Amygdala (tissue), 56 donors: ENCODE measurements around the gene IRS1.

Source experiments
- DNase-seq, 56 donors: peaks; one replicate each; lab custom pipeline; 2025; lab: John Stamatoyannopoulos, UW

Gene IRS1

DNA sequence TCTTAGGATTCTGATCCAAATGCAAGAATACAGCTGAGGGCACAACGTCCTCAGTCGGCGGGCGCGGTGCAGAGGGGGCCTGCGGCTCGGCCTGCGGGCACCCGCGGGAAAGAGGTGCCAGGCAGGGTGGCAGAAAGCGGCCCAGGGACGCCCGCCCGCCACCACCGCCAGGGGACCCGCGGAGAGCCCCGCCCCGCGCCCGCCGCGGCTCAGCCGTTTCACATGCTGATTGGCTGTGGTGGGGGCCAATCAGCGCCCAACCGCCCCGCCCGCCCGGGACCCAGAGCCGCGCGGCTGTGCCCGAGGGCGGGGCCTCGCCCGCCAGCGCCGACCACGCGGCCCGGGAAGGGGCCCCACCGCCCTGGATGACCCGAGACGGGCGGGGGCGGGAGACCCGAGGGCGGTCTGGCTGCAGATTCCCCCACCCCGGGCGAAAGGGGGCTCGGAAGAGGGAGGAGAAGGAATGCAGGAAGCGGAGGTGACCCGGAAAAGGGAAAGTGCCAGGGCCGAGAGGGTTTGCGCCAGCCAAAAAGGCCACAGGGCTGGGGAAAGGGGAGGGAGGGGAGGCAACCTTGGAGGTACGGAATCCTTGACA is 8.0 kb downstream of the IRS1 start:
- DNase-seq = peak in 55 of 56 donors; percentile 22 to 93 (median 83)

DNA sequence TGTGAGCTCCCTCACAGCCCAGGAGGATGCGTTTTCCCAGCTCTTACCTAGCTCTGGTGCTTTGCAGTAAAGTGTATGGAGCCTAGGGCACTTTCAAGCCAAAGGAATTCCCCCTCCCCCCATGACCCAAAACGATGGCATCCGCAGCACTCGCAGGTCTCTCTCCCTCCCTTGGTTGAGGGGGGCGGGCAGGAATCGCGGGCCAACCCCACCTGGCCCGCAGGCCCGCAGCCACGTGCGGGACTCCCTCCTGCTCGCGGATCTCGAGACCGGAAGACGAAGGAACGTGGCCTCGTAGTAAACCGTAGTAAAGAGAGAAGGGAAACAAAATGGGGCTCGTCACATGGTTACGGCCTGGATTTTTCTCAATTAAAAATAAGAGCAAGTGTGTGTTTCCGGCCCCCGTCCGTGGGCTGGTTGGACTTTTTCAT is 8.5 kb downstream of the IRS1 start:
- DNase-seq = peak in 16 of 56 donors; percentile 39 to 88 (median 74)

DNA sequence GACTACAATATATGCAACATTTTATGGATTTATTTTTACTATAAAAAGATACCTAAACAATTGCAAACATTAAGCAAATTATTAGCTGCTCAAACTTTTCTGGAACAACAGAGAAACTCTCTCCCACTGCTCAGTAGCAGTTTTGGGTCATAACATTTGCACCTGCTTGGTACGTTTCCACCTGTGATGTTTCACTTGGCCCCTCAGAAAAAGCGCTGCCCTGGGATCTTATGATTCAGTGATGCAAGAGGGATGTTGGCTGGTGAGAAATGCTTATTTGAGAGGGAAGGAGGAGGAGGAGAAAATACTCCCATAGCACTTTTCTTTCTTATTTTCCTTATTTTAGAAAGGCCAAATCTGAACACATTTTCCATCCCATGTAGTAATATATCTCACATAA is 9.2 kb downstream of the IRS1 start:
- no peak for DNase-seq

DNA sequence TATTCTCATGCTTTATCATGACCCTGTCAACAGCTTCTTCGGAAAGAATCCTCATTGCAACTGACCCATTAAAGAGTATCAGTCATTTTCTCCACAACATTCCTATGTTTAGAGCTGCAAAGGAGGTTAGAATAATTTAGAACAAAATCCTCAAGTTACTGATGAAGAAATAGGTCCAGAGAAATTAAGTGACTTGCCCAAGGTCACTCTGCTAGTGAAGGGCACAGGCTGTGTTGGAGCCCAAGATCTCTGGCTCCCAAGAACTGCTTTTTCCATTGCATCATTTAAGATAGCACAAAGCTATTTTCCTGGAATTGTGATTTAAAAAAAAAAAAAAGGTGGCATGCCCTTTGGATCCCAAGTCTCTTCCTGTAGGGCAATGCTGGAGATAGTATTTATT is 9.6 kb downstream of the IRS1 start:
- DNase-seq = no peak

DNA sequence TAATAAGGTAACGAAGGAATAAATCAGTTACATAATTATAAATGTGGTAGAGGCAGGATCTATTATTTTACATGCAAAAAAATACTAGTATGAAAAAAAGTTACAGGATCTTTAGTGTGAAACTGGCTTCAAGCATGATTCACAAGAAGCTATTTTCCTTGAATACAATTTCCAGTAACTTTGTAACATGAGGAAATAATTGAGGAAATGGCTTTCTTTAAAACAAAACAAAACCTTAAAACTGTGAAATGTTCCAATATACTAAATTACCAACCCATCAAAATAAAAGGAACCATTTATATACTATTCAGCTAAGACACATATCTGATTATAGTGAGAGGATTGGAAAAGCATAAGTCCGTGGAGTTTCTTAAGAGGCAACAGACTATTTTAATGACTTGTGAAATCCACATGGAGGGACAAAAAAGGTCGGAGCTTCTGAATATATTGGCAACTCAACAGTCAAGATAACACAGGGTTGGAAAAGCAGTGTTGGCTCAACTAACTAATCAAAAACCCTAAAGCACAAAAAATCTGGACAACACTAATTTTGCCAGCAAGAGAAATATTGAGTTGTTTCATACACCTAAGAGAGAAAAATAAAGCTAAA is 10.6 kb downstream of the IRS1 start:
- no peak for DNase-seq

DNA sequence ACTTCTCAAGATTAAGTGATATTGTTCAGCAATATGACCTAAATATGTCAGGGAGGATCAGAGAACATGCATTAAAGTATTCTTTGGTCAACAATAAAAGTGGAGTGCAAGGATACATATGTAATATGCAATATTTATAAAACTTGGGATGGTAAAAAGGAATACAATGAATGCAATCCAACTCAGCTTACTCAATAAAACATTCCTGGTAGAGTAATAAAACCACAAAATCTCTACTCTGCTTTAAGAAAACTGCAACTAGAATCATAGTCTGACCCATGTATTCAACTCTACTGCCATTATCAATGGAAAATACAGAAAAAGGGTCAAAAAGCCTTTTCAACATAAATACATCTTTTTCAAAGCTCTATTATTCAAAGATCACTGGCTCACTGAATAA is 11.6 kb downstream of the IRS1 start:
- no peak for DNase-seq

DNA sequence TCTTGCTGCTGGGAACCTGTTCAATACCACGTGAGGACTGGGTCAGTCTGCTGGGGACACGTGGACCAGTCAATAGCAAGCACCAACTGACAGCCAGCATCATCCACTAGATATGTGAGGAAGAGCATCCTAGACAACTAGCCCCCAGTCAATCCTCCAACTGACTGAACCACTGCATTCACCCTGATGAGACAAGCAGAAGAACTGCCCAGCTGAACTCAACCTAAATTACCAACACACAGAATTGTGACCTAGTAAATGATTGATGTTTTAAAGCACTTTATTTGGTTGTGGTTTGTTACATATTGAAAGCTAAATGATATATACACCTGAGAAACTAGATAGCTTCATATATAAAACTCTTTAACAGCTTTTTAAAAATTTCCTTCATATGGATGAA is 15.7 kb downstream of the IRS1 start:
- no peak for DNase-seq

DNA sequence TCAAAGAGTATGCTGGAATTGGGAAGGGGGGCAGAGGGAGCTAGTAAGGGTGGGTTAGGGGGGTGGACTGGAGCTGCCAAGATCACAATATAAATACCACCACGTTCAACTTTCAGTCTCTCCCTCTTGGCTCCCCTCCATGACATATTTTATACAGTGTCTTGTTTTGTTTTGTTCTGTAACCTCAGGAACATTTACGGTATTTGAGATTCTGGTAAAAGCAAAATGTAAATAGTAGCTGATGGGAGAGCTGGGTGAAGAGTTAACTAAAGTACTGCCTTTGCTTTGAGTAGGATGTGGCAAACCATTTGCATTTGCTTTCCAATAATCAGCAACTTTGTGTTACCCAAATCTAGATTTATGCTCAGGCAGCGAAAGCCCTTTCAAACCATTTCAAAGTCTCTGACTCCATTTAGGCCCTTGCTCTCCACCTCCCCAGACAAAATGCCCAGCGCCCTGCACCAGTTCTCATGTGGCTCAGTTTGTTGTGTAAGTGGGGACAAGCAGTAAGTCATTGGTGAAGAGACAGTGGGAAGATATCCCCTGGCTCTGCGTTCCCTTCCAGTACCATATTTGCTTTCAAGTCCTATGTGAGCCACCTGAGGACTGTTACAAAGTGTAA is 17.4 kb downstream of the IRS1 start:
- no peak for DNase-seq

DNA sequence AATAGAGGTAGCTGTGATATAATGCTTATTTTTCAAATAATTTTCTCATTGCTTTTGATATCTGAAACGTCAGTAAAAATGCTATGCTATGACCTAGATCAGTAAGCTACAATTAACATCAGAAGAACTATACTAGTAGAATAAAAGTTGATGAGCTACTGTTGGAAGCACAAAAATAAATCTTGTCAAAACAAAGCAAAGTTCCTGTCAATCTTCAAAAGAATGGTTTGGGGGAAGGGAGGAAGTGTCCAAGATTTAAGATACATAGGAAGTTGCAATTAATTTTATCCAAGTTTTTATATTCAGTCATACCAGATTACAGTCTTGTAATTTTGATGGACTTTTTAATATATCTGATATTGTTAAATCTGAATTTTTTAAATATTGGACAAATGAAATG is 19.2 kb downstream of the IRS1 start:
- no peak for DNase-seq

DNA sequence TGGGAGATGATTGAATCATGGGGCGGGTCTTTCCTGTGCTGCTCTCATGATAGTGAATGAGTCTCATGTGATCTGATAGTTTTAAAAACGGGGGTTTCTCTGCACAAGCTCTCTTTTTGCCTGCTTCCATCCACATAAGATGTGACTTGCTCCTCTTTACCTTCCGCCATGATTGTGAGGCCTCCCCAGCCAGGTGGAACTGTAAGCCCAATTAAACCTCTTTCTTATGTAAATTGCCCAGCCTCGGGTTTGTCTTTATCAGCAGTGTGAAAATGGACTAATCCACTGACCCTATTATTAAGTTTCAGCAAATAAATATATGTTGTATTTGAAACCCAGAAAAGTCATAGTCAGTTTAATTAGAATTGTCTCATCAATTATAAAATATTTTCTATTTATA is 22.0 kb downstream of the IRS1 start:
- no peak for DNase-seq

DNA sequence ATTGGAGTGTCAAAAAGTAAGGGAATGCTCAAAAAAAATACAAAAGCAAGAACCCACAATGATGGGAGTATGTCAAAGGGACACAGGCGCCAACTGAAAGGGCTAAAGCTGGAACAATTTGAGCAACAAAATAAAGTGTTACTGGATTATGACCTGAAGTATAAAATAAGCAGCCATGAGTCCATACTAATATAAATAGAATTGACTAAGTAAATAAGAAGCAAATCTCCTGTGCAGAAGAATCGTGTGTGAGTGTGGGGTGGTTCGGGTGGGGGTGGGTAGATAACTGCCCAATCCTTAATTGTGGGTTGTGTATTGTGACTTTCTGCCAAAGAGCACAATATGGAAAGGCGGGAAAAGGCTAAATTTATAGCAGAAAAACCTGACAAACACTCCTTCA is 23.5 kb downstream of the IRS1 start:
- no peak for DNase-seq

DNA sequence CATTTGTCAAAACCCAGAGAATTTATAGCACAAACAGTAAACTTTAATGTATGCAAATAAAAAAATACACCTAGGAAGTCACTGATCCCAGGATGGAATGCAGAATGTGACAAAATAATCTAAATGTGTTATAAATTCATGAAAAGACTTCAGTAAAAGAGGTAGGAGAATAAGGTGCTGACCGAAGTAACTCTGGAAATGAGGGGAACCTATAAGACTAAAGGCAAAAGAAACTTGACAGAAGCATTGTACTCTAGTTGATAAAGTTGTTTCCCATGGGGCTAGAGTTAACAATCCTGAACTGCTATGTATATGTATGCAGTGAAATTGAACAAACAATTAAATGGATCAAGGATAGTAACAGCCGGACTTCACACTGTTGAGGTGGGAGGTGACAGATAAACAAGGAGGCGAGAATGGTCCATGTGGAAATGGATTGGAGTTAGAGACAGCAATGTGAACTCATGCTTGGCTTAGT is 24.5 kb downstream of the IRS1 start:
- DNase-seq = no peak

DNA sequence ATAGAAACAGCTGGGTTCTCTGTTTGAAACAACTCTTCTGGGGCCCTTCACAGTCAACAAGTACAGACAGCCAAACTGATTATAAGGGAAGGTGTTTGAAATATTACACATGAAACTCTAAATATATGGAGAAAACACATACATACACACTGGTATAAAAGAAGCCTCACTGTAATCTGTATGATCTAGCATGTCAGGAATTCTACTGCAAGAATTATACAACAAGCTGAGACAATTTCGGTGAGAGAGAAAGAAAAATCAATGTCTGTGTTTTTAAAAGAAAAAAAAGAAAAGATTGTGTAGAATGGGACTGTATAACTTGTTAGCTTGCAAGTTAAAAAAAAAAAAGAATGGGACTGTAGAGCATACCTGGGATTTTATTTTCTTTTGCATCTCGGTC is 26.3 kb downstream of the IRS1 start:
- DNase-seq = no peak

DNA sequence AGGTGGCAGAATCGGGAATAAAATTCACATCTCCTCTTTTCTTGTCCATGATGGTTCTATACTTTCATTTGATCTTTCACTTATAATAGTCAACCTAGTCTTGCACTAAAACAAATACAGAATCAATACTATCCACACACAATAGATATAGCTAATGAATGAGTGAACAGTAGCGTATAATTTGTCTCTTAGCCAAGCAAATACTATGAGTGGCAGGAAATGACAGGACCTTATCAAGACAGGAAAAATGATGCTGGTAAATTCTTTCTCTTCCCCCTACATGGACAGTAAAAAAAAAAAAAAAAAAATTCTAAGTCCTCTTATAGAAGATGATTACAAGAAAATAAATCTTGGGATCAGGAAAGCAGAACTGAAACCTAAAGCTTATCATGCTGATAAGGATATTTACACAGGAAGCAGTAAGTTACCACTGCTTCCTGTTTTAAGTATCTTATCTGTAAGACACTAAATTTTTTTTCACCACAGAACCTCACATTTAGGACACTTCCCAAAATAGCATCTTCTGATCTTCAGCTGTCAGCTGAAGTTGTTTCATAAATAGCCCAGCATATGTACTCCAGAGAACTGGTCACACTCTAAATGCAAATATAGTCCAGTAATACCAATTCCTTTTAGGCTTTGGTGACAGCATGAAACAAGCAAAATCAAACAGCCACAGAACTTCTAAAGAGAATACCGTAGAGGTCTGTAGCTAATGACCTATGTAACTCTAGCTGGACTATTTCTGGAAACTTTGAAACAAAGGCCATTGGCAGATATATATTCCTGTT is 27.0 kb downstream of the IRS1 start:
- no peak for DNase-seq

DNA sequence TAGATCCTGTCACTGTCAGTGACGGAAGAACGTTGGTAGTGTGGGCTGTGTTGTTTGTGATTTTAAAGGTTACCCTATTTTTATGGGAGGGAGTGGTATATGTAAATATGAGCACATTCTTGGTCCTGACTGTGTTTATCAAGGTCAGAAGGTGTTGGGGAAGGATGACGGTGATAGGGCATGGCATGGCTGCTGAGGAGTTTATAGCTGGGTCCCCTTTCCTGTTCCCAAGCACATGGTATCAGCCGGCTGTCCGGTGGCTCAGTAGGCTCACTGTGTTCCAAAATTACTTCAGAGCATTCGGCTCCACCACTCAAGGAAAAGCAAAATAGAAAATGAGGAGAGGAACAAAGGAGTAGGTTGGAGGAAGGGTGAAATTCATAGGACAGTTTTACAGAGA is 28.6 kb downstream of the IRS1 start:
- no peak for DNase-seq

DNA sequence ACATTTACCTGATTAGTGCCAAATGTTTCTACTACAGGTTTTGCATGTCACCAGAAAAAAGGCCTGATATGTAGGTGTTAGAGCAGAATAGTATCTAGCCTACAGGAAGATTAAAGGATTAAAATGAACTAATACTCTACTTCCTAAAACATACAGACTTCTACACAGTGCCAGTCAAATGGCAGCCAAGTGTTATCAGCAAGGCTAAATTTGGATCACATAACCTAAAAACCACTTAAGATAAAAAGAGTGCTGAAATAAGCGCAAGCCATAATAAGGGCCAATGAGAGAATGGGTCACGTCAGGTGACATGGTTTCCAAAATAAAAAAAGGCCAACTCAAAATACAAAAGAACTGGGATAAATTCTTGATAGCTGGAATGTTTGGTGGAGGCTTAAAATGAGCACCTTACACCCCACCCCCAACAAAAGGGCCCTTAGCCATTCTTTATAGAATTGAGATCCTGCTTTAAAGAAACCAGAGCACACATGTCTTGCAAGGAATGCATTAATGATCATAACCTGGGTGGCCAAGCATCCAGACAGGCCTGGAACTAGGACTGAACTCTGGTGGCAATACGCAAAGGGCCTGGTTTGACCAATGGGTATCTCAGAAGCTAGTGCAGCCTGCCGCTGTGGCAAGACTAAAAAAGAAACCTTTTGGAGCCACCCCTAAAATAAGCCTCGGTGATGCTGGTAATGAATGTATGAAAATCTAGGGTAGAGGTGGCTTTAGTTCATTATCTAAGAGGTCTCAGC is 32.4 kb downstream of the IRS1 start:
- DNase-seq = no peak

DNA sequence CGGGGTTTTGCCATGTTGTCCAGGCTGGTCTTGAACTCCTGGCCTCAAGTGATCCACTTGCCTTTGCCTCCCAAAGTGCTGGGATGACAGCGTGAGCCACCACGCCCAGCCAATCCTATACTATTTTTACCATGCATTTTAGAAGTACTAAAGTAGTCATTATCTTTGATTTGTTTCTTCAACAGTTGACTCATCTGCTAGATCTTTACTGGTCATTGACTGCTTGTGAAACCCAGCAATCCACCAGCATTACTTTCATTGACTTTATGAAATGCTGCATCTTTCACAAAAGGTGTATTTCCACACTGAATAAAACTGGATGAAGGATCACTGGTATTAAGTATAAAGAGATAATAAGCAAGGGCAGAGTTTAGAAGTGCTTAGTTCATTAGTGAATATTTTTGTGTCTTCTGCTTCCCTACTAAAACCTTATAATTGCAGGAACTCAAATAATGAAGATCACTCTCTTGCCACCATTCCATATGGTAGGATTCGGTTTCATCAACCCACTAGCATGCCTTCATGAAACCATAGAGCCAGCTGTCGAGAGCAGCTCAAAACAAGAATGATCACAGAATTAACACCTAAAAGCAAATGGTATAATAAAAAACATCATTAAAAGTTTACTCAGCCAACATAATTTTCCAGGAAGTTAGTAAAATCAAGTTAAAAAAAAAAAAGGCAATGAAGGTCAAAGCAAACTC is 33.1 kb downstream of the IRS1 start:
- DNase-seq = no peak

DNA sequence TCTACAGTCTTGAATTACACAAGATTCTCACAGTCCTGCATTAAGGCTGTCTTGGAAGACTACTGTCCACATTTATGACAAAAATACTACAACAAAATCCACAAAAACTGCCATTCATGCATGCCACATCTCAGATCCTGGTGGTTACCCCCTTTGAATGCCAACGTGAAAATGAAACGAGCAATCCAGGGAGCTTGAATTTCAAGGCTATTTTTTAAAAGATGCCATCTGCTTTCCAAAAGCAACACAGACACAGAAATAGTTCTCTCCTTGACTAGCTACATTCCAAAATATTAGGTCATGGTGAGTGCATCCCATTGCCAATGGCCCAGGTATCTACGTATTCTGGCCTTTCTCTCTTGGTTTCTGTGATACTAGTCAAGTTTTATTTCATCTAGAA is 36.3 kb downstream of the IRS1 start:
- DNase-seq = no peak

DNA sequence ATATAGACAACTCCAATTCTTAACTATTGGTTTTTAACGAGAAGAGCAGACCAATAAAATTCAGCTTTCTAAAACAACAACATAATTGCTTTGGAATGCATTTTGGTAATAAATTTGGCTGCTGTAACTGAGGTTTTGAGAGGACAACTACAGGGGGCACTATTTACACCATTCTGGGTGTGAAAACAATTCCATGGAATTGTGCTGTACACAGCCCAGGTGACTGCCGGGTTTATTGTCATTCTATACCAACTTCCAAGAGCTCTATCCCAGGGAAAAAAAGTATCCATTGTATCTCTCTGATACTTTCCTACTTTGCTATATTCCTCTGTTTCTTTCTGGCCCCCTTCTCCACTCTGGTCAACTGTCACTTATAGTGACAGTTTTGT is 38.4 kb downstream of the IRS1 start:
- no peak for DNase-seq
